HepG2 (cell line): ENCODE measurements around the gene THEM4. TPM values are rescaled to one million over a fixed set of nuclear protein-coding genes. Genes with fewer than 3 reads are reported as not detected.

Experiments
- CREB1 ChIP-seq, 2 experiments: fragments of 450-650 bp in 1 of 2; IDR thresholded peaks; 2 replicates each; pipeline ENCODE4 v1.6.1; 2016 to 2017; ENCODE audit warnings: control low read depth in 1 of 2, mild to moderate bottlenecking in 1 of 2, missing compliant biosample characterization in 1 of 2, missing genetic modification characterization in 1 of 2
- HOXD1 ChIP-seq: sonication (generic); formaldehyde crosslinking; IDR thresholded peaks from 2 replicates; pipeline ENCODE4 v1.5.0; 2020; ENCODE audit warnings: missing genetic modification reagents
- ISL2 ChIP-seq: sonication (generic); formaldehyde crosslinking; IDR thresholded peaks from 2 replicates; pipeline ENCODE4 v1.5.0; 2020; ENCODE audit warnings: missing genetic modification reagents
- KMT2B ChIP-seq: IDR thresholded peaks from 2 replicates; pipeline ENCODE4 v1.6.1; 2016; ENCODE audit warnings: missing genetic modification reagents, missing compliant biosample characterization
- NPAS2 ChIP-seq: sonication (generic); formaldehyde crosslinking; IDR thresholded peaks from 2 replicates; pipeline ENCODE4 v1.8.0; 2022; ENCODE audit warnings: mild to moderate bottlenecking, missing genetic modification reagents, borderline replicate concordance
- RFXAP ChIP-seq: sonication (generic); formaldehyde crosslinking; IDR thresholded peaks from 2 replicates; pipeline ENCODE4 v1.4.0; 2020; ENCODE audit warnings: missing genetic modification reagents, borderline replicate concordance
- SOX13 ChIP-seq, 3 experiments: fragments of 450-650 bp in 1 of 3; sonication (generic) in 1 of 3; formaldehyde crosslinking in 1 of 3; IDR thresholded peaks in 2 of 3; conservative IDR thresholded peaks in 1 of 3; 2 replicates each; pipeline versions ENCODE4 v1.5.0 to v1.6.1; 2016 to 2020; ENCODE audit warnings: antibody characterized with exemption in 1 of 3, mild to moderate bottlenecking in 1 of 3, missing compliant biosample characterization in 1 of 3, missing genetic modification reagents in 1 of 3, moderate library complexity in 1 of 3
- XRCC5 ChIP-seq: fragments of 200-400 bp; formaldehyde crosslinking; optimal IDR thresholded peaks from 2 replicates; pipeline ENCODE3; 2017; ENCODE audit warnings: mild to moderate bottlenecking, low read length
- ZNF543 ChIP-seq: sonication (generic); formaldehyde crosslinking; IDR thresholded peaks from 2 replicates; pipeline ENCODE4 v1.4.0; 2020; ENCODE audit warnings: mild to moderate bottlenecking, missing genetic modification reagents
- ZNF549 ChIP-seq: sonication (generic); formaldehyde crosslinking; IDR thresholded peaks from 2 replicates; pipeline ENCODE4 v1.5.0; 2020; ENCODE audit warnings: missing genetic modification reagents
- ZNF552 ChIP-seq: sonication (generic); formaldehyde crosslinking; IDR thresholded peaks from 2 replicates; pipeline ENCODE4 v1.9.0; 2022; ENCODE audit warnings: missing genetic modification reagents, mild to moderate bottlenecking, borderline replicate concordance
- polyA plus RNA-seq, 8 experiments: library from polyadenylated mRNA; depleted of rRNA in 3 of 8; stranded (reverse) in 7 of 8; unstranded in 1 of 8; fragments of >200 nt; fragmentation: Illumina TruSeq in 4 of 8; extraction: Trizol in 4 of 8; gene quantifications; 2 replicates each; pipeline versions ENCODE4 v1.2.1 to v1.2.3, GENCODE V29; 2011 to 2016; ENCODE audit warnings: low read depth in 4 of 8, missing spikeins in 1 of 8, mixed read lengths in 1 of 8; ENCODE audit not compliant: insufficient read depth in 1 of 8
- total RNA-seq, 5 experiments: library from RNA; depleted of rRNA; stranded (reverse); fragments of >200 nt; fragmentation: Illumina TruSeq; extraction: Trizol; gene quantifications; 2 replicates each; pipeline ENCODE4 v1.2.3, GENCODE V29; 2016; ENCODE audit warnings: low read depth in 1 of 5
- TF ChIP-seq, protein P1 (sequence below): sonication (generic); formaldehyde crosslinking; IDR thresholded peaks from 2 replicates; pipeline ENCODE4 v1.8.0; 2022; ENCODE audit warnings: mild to moderate bottlenecking, missing genetic modification reagents; ENCODE audit not compliant: insufficient replicate concordance
- TF ChIP-seq, protein P2 (sequence below): sonication (generic); formaldehyde crosslinking; IDR thresholded peaks from 2 replicates; pipeline ENCODE4 v1.4.0; 2020; ENCODE audit warnings: missing genetic modification reagents, borderline replicate concordance
- TF ChIP-seq, protein P3 (sequence below): sonication (generic); formaldehyde crosslinking; IDR thresholded peaks from 2 replicates; pipeline ENCODE4 v1.4.0; 2020; ENCODE audit warnings: mild to moderate bottlenecking, missing genetic modification reagents
- TF ChIP-seq, protein P4 (sequence below): sonication (generic); formaldehyde crosslinking; IDR thresholded peaks from 2 replicates; pipeline ENCODE4 v1.4.0; 2020; ENCODE audit warnings: missing genetic modification reagents, borderline replicate concordance
- TF ChIP-seq, protein P5 (sequence below): IDR thresholded peaks from 2 replicates; pipeline ENCODE4 v1.6.1; 2016; ENCODE audit warnings: low read depth, borderline replicate concordance

THEM4 gene
- total and polyA plus RNA-seq, 2 of the 13 experiments (the other 11 are each of a cell fraction or from before 2014, with no cell fraction given), result 10.9 to 13.9 TPM

DNA sequence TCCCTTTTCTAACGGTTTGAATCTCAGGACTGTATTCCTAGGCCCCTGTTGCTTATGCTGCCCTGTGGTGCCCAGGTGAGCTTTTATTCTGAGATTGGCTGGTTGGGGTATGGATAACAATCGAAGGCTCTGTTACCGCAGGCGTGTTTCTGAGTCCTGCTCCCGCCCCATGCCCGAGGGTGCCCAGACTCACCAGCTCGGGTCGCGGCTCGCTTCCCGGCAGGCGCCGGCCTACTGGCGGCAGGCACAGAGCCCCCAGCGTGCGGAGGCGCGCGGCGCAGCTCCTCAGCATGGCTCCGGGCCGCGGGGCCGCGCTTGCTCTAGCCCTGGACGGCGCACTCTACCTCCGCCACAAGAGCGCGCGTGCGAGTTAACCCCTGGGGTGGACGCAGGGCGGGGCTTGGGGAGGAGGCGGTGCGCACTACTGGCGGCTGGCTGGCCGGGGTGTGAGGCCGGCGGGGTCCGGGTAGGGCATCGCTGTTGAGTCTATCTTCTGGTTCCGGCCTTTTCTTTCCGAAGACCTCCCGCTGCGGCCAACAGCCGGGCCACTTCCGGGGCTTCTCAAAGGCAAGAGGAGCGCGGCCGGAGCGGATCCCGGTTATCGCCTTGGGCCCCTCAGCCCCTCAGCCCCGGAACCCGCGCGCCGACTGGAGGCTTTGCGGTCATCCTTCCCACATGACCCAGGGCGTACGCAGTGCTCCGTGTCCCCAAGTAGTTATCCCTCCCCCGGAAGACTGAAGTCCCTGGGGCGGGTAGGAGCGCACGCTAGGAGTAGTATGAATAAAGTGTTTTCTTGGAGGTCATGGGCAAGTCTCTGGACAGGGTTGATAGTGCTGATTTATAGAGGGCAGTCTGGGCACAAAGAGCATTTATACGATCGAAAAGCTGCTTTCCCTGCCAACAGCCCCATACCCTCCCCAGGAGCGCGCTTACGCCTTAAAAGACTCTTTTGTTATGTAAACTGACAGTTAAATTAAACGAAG, at the start of gene THEM4 (continued):
- TF ChIP-seq, protein P1, sequence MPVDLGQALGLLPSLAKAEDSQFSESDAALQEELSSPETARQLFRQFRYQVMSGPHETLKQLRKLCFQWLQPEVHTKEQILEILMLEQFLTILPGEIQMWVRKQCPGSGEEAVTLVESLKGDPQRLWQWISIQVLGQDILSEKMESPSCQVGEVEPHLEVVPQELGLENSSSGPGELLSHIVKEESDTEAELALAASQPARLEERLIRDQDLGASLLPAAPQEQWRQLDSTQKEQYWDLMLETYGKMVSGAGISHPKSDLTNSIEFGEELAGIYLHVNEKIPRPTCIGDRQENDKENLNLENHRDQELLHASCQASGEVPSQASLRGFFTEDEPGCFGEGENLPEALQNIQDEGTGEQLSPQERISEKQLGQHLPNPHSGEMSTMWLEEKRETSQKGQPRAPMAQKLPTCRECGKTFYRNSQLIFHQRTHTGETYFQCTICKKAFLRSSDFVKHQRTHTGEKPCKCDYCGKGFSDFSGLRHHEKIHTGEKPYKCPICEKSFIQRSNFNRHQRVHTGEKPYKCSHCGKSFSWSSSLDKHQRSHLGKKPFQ (CRISPR knock-in tag), result peak; percentile 81
- TF ChIP-seq NPAS2, result no peak
- TF ChIP-seq, protein P2, sequence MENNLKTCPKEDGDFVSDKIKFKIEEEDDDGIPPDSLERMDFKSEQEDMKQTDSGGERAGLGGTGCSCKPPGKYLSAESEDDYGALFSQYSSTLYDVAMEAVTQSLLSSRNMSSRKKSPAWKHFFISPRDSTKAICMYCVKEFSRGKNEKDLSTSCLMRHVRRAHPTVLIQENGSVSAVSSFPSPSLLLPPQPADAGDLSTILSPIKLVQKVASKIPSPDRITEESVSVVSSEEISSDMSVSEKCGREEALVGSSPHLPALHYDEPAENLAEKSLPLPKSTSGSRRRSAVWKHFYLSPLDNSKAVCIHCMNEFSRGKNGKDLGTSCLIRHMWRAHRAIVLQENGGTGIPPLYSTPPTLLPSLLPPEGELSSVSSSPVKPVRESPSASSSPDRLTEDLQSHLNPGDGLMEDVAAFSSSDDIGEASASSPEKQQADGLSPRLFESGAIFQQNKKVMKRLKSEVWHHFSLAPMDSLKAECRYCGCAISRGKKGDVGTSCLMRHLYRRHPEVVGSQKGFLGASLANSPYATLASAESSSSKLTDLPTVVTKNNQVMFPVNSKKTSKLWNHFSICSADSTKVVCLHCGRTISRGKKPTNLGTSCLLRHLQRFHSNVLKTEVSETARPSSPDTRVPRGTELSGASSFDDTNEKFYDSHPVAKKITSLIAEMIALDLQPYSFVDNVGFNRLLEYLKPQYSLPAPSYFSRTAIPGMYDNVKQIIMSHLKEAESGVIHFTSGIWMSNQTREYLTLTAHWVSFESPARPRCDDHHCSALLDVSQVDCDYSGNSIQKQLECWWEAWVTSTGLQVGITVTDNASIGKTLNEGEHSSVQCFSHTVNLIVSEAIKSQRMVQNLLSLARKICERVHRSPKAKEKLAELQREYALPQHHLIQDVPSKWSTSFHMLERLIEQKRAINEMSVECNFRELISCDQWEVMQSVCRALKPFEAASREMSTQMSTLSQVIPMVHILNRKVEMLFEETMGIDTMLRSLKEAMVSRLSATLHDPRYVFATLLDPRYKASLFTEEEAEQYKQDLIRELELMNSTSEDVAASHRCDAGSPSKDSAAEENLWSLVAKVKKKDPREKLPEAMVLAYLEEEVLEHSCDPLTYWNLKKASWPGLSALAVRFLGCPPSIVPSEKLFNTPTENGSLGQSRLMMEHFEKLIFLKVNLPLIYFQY (CRISPR knock-in tag), result peak; percentile 80; the same call in 1 of the 2 replicates
- TF ChIP-seq RFXAP (CRISPR knock-in tag), result peak; percentile 57; the same call in 1 of the 2 replicates
- TF ChIP-seq, protein P3, sequence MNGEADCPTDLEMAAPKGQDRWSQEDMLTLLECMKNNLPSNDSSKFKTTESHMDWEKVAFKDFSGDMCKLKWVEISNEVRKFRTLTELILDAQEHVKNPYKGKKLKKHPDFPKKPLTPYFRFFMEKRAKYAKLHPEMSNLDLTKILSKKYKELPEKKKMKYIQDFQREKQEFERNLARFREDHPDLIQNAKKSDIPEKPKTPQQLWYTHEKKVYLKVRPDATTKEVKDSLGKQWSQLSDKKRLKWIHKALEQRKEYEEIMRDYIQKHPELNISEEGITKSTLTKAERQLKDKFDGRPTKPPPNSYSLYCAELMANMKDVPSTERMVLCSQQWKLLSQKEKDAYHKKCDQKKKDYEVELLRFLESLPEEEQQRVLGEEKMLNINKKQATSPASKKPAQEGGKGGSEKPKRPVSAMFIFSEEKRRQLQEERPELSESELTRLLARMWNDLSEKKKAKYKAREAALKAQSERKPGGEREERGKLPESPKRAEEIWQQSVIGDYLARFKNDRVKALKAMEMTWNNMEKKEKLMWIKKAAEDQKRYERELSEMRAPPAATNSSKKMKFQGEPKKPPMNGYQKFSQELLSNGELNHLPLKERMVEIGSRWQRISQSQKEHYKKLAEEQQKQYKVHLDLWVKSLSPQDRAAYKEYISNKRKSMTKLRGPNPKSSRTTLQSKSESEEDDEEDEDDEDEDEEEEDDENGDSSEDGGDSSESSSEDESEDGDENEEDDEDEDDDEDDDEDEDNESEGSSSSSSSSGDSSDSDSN, result peak; percentile 98
- TF ChIP-seq CREB1 (IDR thresholded peaks at IDR 0.05), result peak; percentile 77
- TF ChIP-seq CREB1 (CRISPR knock-in tag; IDR thresholded peaks at IDR 0.05), result no peak
- no peak for TF ChIP-seq SOX13 (IDR thresholded peaks at IDR 0.05)
- TF ChIP-seq SOX13 (CRISPR knock-in tag; conservative IDR thresholded peaks at IDR 0.05 in 1 of 2, IDR thresholded peaks at IDR 0.05 in 1 of 2), result peak in 1 of 2 experiments; percentile 39; a peak in 1 of 4 replicates
- TF ChIP-seq HOXD1 (CRISPR knock-in tag), result peak; percentile 58; the same call in 1 of the 2 replicates
- TF ChIP-seq ZNF543, result peak; percentile 77; the same call in 1 of the 2 replicates
- TF ChIP-seq, protein P4, sequence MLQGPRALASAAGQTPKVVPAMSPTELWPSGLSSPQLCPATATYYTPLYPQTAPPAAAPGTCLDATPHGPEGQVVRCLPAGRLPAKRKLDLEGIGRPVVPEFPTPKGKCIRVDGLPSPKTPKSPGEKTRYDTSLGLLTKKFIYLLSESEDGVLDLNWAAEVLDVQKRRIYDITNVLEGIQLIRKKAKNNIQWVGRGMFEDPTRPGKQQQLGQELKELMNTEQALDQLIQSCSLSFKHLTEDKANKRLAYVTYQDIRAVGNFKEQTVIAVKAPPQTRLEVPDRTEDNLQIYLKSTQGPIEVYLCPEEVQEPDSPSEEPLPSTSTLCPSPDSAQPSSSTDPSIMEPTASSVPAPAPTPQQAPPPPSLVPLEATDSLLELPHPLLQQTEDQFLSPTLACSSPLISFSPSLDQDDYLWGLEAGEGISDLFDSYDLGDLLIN (CRISPR knock-in tag), result no peak
- TF ChIP-seq ISL2 (CRISPR knock-in tag), result peak; percentile 80; the same call in 1 of the 2 replicates
- peak; percentile 86 for TF ChIP-seq KMT2B (CRISPR knock-in tag)
- TF ChIP-seq XRCC5, result peak; percentile 77
- TF ChIP-seq, protein P5, sequence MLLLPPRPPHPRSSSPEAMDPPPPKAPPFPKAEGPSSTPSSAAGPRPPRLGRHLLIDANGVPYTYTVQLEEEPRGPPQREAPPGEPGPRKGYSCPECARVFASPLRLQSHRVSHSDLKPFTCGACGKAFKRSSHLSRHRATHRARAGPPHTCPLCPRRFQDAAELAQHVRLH (CRISPR knock-in tag), result peak; percentile 76; the same call in 1 of the 2 replicates
- 0 out of 2 replicates have a peak, but pooled peaks have one; percentile 58 for TF ChIP-seq ZNF552 (CRISPR knock-in tag)
- TF ChIP-seq ZNF549 (CRISPR knock-in tag), result no peak
